TTC549 (cell line): ENCODE results near the gene MSL2.
"Not testable (repeated sequence)": the region's sequence is repeated elsewhere in the genome, so short reads cannot be mapped to it uniquely, and the experiment has no call there.

ENCODE experiments used
- FAIRE-seq: peaks from 2 replicates; lab custom pipeline; 2012; peaks lifted over from hg19 to GRCh38; lab: Jason Lieb, UNC

Gene MSL2

GRCh38 chr3:136142592-136142991, 53.5 kb downstream of the MSL2 start:
- no peak for FAIRE-seq

DNA sequence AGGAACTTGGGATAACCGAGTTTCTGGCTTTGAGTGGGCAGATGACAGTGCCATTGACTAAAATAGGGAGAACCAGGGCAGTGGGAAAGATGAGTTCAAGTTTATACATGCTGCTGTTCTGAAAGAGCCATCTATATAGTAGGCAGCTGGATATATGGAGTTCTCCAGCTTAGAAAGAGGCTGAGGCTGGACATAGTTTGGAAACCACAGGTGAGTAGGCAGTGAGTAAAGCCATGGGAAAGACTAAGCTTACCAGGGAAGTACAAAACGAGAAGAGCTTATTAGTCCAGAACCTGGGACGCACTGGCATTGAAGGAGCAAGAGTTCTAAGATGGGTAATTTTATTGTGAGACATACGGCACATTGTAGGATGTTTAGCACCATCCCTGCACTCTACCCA, 54.2 kb downstream of the MSL2 start:
- no peak for FAIRE-seq

- no peak for FAIRE-seq
Observed at GRCh38 chr3:136141291-136141785, 54.8 kb downstream of the MSL2 start.

- no peak for FAIRE-seq
Observed at GRCh38 chr3:136136454-136136853, 59.7 kb downstream of the MSL2 start.

- no peak for FAIRE-seq
Observed at GRCh38 chr3:136135039-136135802, 60.9 kb downstream of the MSL2 start.

GRCh38 chr3:136134091-136134490, 62.0 kb downstream of the MSL2 start:
- FAIRE-seq: no peak

- FAIRE-seq: not testable (repeated sequence)
Observed at GRCh38 chr3:136131647-136132046, 64.5 kb downstream of the MSL2 start.

DNA sequence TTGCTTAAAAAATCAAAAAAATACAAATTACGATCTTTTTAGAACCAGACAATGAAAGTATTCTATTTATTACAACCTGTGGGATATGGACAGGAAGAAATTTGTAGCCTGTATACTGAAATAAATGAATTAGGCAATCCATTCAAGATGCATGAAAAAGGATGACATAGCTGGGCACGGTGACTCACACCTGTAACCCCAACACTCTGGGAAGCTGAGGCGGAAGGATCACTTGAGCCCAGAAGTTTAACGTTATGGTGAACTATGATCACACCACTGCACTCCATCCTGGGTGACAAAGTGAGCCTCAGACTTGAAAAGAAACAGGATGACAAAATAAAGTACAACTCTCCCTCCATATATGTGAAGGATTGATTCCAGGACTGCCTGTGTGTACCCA, 74.1 kb downstream of the MSL2 start:
- no peak for FAIRE-seq

- no peak for FAIRE-seq
Observed at GRCh38 chr3:136120373-136121348, 75.5 kb downstream of the MSL2 start.

DNA sequence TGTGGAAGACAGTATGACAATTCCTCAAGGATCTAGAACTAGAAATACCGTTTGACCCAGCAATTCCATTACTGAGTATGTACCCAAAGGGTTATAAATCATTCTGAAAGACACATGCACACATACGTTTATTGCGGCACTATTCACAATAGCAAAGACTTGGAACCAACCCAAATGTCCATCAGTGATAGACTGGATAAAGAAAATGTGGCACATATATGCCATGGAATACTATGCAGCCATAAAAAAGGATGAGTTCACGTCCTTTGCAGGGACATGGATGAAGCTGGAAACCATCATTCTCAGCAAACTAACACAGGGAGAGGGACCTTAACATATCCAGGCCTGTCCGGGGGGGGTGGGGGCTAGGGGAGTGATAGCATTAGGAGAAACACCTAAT, 76.4 kb downstream of the MSL2 start:
- FAIRE-seq: not testable (repeated sequence)

GRCh38 chr3:136119332-136119731, 76.8 kb downstream of the MSL2 start:
- FAIRE-seq: not testable (repeated sequence)

DNA sequence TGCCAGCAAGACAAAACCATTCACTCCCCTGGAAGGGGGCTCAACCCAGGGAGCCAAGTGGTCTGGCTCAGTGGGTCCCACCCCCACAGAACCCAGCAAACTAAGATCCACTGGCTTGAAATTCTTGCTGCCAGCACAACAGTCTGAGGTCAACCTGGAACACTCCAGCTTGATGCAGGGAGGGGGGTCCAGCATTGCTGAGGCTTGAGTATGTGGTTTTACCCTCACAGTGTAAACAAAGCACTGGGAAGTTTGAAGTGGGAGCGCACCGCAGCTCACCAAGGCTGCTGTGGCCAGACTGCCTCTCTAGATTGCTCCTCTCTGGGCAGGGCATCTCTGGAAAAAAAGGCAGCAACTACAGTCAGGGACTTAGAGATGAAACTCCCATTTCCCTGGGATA, 81.7 kb downstream of the MSL2 start:
- FAIRE-seq: no peak

GRCh38 chr3:136110481-136110880, 85.7 kb downstream of the MSL2 start:
- no peak for FAIRE-seq

DNA sequence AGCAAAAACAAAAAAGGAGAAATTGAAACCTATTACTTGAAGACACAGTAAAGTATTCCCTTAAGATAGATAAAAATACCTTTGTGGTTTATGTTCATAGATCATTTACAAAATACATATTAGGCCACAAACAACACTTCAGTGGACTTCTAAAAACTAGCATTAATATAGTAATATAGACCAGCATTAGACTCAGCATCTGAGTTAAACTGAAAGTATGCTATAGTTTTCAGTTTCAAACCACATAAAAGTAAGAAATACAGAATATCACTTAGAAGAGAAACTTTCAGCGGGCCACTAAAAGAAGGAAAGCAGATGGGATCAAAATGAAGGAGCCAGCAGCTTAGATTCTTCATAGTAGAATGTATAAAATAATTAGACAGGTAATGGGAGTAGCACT, 86.6 kb downstream of the MSL2 start:
- no peak for FAIRE-seq

GRCh38 chr3:136106101-136106500, 90.0 kb downstream of the MSL2 start:
- no peak for FAIRE-seq

- no peak for FAIRE-seq
Observed at GRCh38 chr3:136105044-136105443, 91.1 kb downstream of the MSL2 start.
